GM12873 (cell line): ENCODE measurements around the gene FAM98C.

Experiments
- CTCF ChIP-seq: IDR thresholded peaks from 2 replicates; pipeline ENCODE4 v1.5.1; 2012; ENCODE audit warnings: low read depth, mild to moderate bottlenecking, moderate library complexity, low read length, control low read depth; ENCODE audit not compliant: insufficient read depth; ENCODE audit errors: missing control alignments

Gene FAM98C

GRCh38 chr19:38449518-38449917, 46.6 kb downstream of the FAM98C start:
- TF ChIP-seq CTCF, result no peak

- TF ChIP-seq CTCF, result no peak
These were observed 48.1 kb downstream of the FAM98C start for GRCh38 chr19:38451036-38451435.

GRCh38 chr19:38451629-38452028, 48.7 kb downstream of the FAM98C start:
- no peak for TF ChIP-seq CTCF

GRCh38 chr19:38452430-38453366, 49.8 kb downstream of the FAM98C start:
- no peak for TF ChIP-seq CTCF

- no peak for TF ChIP-seq CTCF
These were observed 50.7 kb downstream of the FAM98C start for GRCh38 chr19:38453596-38453995.

GRCh38 chr19:38455031-38455430, 52.1 kb downstream of the FAM98C start:
- TF ChIP-seq CTCF, result no peak

- no peak for TF ChIP-seq CTCF
These were observed 54.3 kb downstream of the FAM98C start for GRCh38 chr19:38457202-38457601.
